ENCODE data around the gene TTC7B.

Gene TTC7B

DNA sequence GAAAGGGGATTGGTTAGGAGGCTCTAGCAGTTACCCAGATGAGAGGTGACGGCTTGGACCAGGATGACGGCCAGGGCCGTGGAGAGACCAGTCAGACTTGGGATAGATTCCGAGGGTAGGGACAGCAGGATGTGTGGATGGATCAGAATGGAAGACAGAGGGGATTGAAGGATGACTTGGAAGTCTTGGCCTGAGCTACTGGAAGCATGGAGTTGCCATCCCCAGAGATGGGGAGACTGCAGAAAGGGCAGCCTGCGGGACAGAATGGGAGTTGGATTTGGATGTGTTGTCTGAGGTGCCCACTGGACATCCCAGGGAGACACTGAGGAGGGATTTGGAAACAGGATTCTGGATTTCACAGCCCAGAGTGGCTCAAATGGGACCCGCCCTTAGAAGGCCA lies 317.1 kb downstream of the TTC7B start:
- DNase-seq (no peak), ATAC-seq (ENCODE audit: insufficient read depth, low read depth) (no peak)
- Histone ChIP-seq H3K79me2 (ENCODE audit: insufficient read depth, low read length) (no peaks in the 10 kb centered on the region), H3K36me3 (ENCODE audit: insufficient read depth, low read length) (no peaks in the 10 kb centered on the region), H3K4me3 (ENCODE audit: low read depth in 1 of 2, low read length in 2 of 2) (no peak overlapping the region), H2AFZ (ENCODE audit: low read depth, low read length) (no peak overlapping the region), H3K27me3 (ENCODE audit: insufficient read depth, low read length, poor library complexity) (no peaks in the 10 kb centered on the region), H3K27ac (ENCODE audit: low read length) (no peak overlapping the region), H3K9ac (ENCODE audit: low read depth, low read length) (no peak overlapping the region), H3K9me3 (ENCODE audit: insufficient read depth, low read length, severe bottlenecking) (no peaks in the 10 kb centered on the region), H3K4me1 (ENCODE audit: insufficient read depth, low read length) (no peaks in the 10 kb centered on the region), H4K20me1 (ENCODE audit: insufficient read depth, low read length) (no peaks in the 10 kb centered on the region; the same call in 1 of the 2 replicates), H3K4me2 (ENCODE audit: insufficient read depth, low read length) (no peak overlapping the region)
- TF ChIP-seq, protein P1, sequence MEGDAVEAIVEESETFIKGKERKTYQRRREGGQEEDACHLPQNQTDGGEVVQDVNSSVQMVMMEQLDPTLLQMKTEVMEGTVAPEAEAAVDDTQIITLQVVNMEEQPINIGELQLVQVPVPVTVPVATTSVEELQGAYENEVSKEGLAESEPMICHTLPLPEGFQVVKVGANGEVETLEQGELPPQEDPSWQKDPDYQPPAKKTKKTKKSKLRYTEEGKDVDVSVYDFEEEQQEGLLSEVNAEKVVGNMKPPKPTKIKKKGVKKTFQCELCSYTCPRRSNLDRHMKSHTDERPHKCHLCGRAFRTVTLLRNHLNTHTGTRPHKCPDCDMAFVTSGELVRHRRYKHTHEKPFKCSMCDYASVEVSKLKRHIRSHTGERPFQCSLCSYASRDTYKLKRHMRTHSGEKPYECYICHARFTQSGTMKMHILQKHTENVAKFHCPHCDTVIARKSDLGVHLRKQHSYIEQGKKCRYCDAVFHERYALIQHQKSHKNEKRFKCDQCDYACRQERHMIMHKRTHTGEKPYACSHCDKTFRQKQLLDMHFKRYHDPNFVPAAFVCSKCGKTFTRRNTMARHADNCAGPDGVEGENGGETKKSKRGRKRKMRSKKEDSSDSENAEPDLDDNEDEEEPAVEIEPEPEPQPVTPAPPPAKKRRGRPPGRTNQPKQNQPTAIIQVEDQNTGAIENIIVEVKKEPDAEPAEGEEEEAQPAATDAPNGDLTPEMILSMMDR (IDR thresholded peaks at IDR 0.05; ENCODE audit: borderline replicate concordance, extremely low read depth, low read length, poor library complexity, severe bottlenecking): no peak
- no peak for TF ChIP-seq EZH2 (IDR thresholded peaks at IDR 0.05; ENCODE audit: borderline replicate concordance, low read depth, low read length, severe bottlenecking)

DNA sequence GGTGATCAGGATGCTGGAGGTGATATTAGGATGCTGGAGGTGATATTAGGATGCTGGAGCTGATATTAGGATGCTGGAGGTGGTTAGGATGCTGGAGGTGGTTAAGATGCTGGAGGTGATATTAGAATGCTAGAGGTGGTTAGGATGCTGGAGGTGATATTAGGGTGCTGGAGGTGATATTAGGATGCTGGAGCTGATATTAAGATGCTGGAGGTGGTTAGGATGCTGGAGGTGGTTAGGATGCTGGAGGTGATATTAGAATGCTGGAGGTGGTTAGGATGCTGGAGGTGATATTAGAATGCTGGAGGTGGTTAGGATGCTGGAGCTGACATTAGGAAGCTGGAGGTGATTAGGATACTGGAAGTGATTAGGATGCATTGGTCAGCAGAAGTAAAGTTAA lies 318.0 kb downstream of the TTC7B start:
- H3K4me2 ChIP-seq (ENCODE audit: insufficient read depth, low read length): no peak overlapping the region
- H3K27me3 ChIP-seq (ENCODE audit: insufficient read depth, low read length, poor library complexity): no peaks in the 10 kb centered on the region
- no peak overlapping the region for H3K9ac ChIP-seq (ENCODE audit: low read depth, low read length)
- no peaks in the 10 kb centered on the region; the same call in 1 of the 2 replicates for H4K20me1 ChIP-seq (ENCODE audit: insufficient read depth, low read length)
- H3K36me3 ChIP-seq (ENCODE audit: insufficient read depth, low read length): no peaks in the 10 kb centered on the region
- no peak overlapping the region for H3K27ac ChIP-seq (ENCODE audit: low read length)
- H3K4me1 ChIP-seq (ENCODE audit: insufficient read depth, low read length): no peaks in the 10 kb centered on the region
- no peaks in the 10 kb centered on the region for H3K9me3 ChIP-seq (ENCODE audit: insufficient read depth, low read length, severe bottlenecking)
- TF ChIP-seq, protein P1 (IDR thresholded peaks at IDR 0.05; ENCODE audit: borderline replicate concordance, extremely low read depth, low read length, poor library complexity, severe bottlenecking): no peak
- TF ChIP-seq EZH2 (IDR thresholded peaks at IDR 0.05; ENCODE audit: borderline replicate concordance, low read depth, low read length, severe bottlenecking): no peak
- DNase-seq (no peak), ATAC-seq (ENCODE audit: insufficient read depth, low read depth) (no peak)
- no peak overlapping the region for H2AFZ ChIP-seq (ENCODE audit: low read depth, low read length)
- H3K4me3 ChIP-seq (ENCODE audit: low read depth in 1 of 2, low read length in 2 of 2): no peak overlapping the region
- no peaks in the 10 kb centered on the region for H3K79me2 ChIP-seq (ENCODE audit: insufficient read depth, low read length)

DNA sequence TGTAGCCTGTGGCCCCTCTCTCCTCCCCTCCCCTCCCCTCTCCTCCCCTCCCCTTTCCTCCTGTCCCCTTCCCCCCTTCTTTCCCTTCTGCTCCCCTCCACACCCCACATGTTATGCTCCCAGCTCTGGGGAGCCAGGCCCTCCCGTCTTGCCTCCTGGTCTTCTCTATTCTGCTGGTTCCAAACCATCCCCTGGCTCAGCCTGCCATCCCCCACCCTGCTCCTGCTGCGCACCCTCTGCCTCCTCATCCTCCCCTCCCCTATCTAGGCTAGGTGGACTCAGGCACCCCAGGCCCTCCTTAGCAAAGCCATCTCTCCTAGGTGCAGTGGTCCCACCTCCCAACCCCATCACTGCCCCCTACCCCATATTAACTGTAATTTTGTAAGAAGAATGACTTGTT lies 319.9 kb downstream of the TTC7B start:
- Histone ChIP-seq H3K4me2 (ENCODE audit: insufficient read depth, low read length) (no peak overlapping the region), H3K9ac (ENCODE audit: low read depth, low read length) (no peak overlapping the region), H2AFZ (ENCODE audit: low read depth, low read length) (no peak overlapping the region), H3K9me3 (ENCODE audit: insufficient read depth, low read length, severe bottlenecking) (no peaks in the 10 kb centered on the region), H3K79me2 (ENCODE audit: insufficient read depth, low read length) (no peaks in the 10 kb centered on the region), H3K27ac (ENCODE audit: low read length) (no peak overlapping the region), H3K4me3 (ENCODE audit: low read depth in 1 of 2, low read length in 2 of 2) (no peak overlapping the region), H4K20me1 (ENCODE audit: insufficient read depth, low read length) (no peaks in the 10 kb centered on the region; the same call in 1 of the 2 replicates), H3K36me3 (ENCODE audit: insufficient read depth, low read length) (no peaks in the 10 kb centered on the region), H3K27me3 (ENCODE audit: insufficient read depth, low read length, poor library complexity) (no peaks in the 10 kb centered on the region), H3K4me1 (ENCODE audit: insufficient read depth, low read length) (no peaks in the 10 kb centered on the region)
- DNase-seq (no peak), ATAC-seq (ENCODE audit: insufficient read depth, low read depth) (no peak)
- no peak for TF ChIP-seq EZH2 (IDR thresholded peaks at IDR 0.05; ENCODE audit: borderline replicate concordance, low read depth, low read length, severe bottlenecking)
- TF ChIP-seq, protein P1 (IDR thresholded peaks at IDR 0.05; ENCODE audit: borderline replicate concordance, extremely low read depth, low read length, poor library complexity, severe bottlenecking): no peak
